Measurements from ENCODE around the gene CTDP1.

- TF ChIP-seq, protein P1, sequence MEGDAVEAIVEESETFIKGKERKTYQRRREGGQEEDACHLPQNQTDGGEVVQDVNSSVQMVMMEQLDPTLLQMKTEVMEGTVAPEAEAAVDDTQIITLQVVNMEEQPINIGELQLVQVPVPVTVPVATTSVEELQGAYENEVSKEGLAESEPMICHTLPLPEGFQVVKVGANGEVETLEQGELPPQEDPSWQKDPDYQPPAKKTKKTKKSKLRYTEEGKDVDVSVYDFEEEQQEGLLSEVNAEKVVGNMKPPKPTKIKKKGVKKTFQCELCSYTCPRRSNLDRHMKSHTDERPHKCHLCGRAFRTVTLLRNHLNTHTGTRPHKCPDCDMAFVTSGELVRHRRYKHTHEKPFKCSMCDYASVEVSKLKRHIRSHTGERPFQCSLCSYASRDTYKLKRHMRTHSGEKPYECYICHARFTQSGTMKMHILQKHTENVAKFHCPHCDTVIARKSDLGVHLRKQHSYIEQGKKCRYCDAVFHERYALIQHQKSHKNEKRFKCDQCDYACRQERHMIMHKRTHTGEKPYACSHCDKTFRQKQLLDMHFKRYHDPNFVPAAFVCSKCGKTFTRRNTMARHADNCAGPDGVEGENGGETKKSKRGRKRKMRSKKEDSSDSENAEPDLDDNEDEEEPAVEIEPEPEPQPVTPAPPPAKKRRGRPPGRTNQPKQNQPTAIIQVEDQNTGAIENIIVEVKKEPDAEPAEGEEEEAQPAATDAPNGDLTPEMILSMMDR (IDR thresholded peaks at IDR 0.05) = no peak
- TF ChIP-seq POLR2A (IDR thresholded peaks at IDR 0.05) = no peak
Measured at GRCh38 chr18:79717555-79718074, 38.0 kb downstream of the CTDP1 start.
